Sciatic nerve (tissue), 2 donors: ENCODE measurements around the gene PPP1R9B. TPM values are rescaled to one million over a fixed set of nuclear protein-coding genes. Genes with fewer than 3 reads are reported as not detected.

Source experiments
- ATAC-seq: fragments of 200-7000 bp; cut with Tn5 transposase; one replicate; pipeline ENCODE4 v1.9.1; 2020; ENCODE audit warnings: mild to moderate bottlenecking, moderate library complexity
- DNase-seq: peaks from one replicate; pipeline ENCODE4 v3.0.0-alpha.2; 2020; ENCODE audit warnings: low spot score
- intact Hi-C: fragments of 100-400 bp; cut with DNase I; formaldehyde crosslinking; loops from one replicate; pipeline ENCODE4 v1.14.2; 2022
- total RNA-seq: library from RNA; stranded (reverse); fragmentation: NEBNext Ultra II Directional; extraction: Animal tissue kit (Norgen Biotek cat#: 25700); gene quantifications from one replicate; pipeline ENCODE4 v1.2.1, GENCODE V29; 2021
- donor health status: DM: no; HTN: no; CAD: no.
- donor health status: DM: no; HTN: no; CAD: no.

The PPP1R9B gene
- total RNA-seq, 1 donor from 2014 or later = 58.8 TPM

DNA sequence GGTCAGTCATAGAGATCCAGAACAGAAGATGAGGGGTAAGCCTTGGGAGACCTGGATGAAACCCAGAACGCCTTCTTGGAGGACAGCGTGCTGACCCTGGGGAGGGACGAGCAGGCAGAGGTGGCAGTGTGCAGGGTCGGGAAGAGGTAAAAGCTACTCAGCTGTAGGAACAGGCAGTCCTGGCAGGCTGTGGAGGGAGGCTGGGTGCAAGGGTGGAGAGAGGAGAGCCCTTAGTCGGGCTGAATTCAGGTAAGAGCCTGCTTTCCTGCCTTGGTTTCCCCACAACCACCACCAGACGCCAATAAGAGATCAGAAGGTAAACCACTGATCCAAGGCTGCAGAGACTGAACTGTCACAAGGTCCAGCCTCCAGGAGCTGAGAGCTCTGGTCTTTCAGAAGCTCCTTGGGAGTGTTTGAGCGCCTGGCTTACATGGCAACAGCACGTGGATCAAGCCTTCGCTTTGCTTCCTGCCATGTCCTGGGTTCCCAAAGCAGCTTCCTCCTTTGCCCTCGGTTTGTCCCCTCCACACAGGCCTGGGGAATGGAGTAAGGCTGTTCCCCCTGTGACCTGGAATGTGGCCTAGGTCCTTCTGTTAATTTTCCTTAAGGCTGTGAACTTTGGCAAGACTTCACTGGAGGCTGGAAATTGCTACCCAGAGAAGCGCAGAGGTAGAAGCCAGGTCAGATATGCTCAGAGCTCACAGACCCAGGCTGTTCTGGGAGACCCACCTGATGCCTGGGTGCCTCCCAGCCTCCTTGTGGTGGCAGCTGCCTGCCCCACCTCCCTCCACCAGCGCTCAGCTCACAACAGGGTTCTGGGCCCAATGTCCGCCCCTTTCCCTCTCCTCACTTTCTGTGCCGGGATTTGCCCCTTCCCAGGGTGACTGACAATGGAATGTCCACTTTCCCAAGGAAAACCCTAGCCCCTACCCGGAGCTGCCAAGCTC is 59.2 kb downstream of the PPP1R9B start:
- no peak for DNase-seq
- ATAC-seq = no peak
- intact Hi-C loops = loop anchor here (10.0 kb wide), 1 partner anchor 64 kb away; the partner anchor contains the start of gene PPP1R9B

DNA sequence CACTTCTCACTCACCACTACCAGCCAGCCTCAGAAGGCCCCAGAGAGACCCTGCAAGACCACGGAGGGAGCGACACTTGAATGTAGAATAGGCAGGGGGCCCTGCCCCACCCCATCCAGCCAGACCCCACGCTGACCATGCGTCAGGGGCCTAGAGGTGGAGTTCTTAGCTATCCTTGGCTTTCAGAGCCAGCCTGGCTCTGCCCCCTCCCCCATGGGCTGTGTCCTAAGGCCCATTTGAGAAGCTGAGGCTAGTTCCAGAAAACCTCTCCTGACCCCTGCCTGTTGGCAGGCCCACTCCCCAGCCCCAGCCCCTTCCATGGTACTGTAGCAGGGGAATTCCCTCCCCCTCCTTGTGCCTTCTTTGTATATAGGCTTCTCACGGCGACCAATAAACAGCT is 60.4 kb downstream of the PPP1R9B start:
- ATAC-seq = no peak
- intact Hi-C loops = loop anchor here (10.0 kb wide), 1 partner anchor 65 kb away; the partner anchor contains the start of gene PPP1R9B

DNA sequence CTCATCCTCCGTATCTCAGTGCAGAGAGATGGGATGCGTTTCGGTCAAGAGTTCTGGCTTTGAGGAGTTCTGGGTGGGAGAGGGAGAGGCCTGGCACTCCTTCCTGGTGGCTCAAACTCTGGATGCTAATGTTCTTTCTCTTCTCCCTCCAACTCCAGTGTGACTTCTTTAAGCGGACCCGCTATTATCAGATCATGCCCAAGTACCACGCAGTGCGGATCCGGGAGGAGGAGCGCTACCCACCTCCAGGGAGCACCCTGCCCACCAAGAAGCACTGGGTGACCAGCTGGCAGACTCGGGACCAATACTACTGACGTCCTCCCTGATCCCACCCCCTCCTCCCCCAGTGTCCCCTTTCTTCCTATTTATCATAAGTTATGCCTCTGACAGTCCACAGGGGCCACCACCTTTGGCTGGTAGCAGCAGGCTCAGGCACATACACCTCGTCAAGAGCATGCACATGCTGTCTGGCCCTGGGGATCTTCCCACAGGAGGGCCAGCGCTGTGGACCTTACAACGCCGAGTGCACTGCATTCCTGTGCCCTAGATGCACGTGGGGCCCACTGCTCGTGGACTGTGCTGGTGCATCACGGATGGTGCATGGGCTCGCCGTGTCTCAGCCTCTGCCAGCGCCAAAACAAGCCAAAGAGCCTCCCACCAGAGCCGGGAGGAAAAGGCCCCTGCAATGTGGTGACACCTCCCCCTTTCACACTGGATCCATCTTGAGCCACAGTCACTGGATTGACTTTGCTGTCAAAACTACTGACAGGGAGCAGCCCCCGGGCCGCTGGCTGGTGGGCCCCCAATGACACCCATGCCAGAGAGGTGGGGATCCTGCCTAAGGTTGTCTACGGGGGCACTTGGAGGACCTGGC is 61.3 kb downstream of the PPP1R9B start:
- ATAC-seq = no peak
- no peak for DNase-seq
- intact Hi-C loops = loop anchor here (5.0 kb wide), 1 partner anchor 62 kb away; no protein-coding TSS in a partner anchor

More for the DNA sequence above, 60.4 kb downstream of the PPP1R9B start:
- no peak for DNase-seq

DNA sequence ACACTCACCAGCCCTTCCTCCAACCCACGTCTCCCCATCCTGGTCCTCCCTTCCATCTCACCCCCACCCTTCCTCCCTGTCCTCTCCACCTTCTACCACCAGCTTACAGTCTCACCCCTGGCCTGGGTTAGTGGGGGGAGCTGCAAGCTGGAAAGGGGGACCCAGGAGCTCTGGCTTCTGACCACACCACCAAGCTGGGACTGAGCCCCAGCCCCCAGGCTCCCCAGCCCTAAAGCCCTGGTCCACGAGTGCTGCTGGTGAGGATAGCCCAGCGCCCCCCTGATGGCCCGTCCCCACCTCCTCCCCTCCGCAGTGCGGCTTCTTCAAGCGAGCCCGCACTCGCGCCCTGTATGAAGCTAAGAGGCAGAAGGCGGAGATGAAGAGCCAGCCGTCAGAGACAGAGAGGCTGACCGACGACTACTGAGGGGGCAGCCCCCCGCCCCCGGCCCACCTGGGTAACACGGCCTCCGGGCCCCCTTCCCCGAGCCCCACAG is 62.5 kb downstream of the PPP1R9B start:
- intact Hi-C loops = loop anchor here (5.0 kb wide), 1 partner anchor 61 kb away; no protein-coding TSS in a partner anchor
- no peak for DNase-seq
- ATAC-seq = peak; percentile 9

DNA sequence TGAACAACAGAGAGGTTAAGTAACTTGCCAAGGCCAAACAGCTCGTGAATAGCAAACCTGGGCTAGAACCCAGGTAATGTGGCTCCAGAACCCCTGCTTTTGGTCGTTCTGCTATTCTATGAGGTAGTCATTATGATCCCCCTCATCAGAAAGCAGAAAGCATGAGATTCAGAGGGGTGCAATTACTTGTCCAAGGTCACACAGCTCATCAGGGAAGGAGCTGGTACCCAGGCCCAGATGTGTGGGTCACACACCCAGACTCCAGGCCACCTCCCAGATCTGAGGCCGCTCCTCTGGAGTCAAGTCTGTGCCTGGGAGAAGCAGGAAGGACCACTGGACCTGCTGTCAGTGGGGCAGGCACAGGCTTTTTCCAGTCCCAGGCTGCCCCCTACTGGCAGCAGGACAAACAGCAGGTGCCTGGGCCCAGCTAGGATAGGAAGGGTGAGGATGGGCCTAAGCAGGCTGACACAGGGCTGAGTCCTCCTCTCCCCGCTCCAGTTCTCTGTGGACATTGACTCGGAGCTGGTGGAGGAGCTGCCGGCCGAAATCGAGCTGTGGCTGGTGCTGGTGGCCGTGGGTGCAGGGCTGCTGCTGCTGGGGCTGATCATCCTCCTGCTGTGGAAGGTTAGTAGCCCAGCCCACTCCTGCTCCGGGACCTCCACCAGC is 63.1 kb downstream of the PPP1R9B start:
- intact Hi-C loops = loop anchor here (5.0 kb wide), 1 partner anchor 60 kb away; no protein-coding TSS in a partner anchor
- DNase-seq = peak; percentile 86
- peak; percentile 87 for ATAC-seq

Other genes starting within 250 kb of the PPP1R9B start
- gene DLX4, start 181.5 kb downstream of the PPP1R9B start, total RNA-seq = not detected
- gene DLX3, start 155.5 kb downstream of the PPP1R9B start, total RNA-seq = 0.22 TPM
- 70.1 TPM for gene ITGA3, start 94.6 kb downstream of the PPP1R9B start, total RNA-seq
- 48.6 TPM for gene PDK2, start 55.3 kb downstream of the PPP1R9B start, total RNA-seq
- 2.5 TPM for gene SAMD14, start 20.5 kb downstream of the PPP1R9B start, total RNA-seq
- gene SGCA, start 15.3 kb upstream of the PPP1R9B start, total RNA-seq = 3.5 TPM
- gene COL1A1, start 51.0 kb upstream of the PPP1R9B start, total RNA-seq = 262 TPM
- 0.53 TPM for gene TMEM92, start 123.8 kb upstream of the PPP1R9B start, total RNA-seq
- 20.0 TPM for gene XYLT2, start 195.4 kb upstream of the PPP1R9B start, total RNA-seq
- gene MRPL27, start 222.5 kb upstream of the PPP1R9B start, total RNA-seq = 41.2 TPM
- 1.5 TPM for gene EME1, start 222.6 kb upstream of the PPP1R9B start, total RNA-seq
- gene LRRC59, start 246.8 kb upstream of the PPP1R9B start, total RNA-seq = 33.6 TPM